Glutamatergic neuron (in vitro differentiated cells): ENCODE results near the gene GIMAP7. TPM values are rescaled to one million over a fixed set of nuclear protein-coding genes. Genes with fewer than 3 reads are reported as not detected.

Experiments used
- DNase-seq: peaks from one replicate; pipeline ENCODE4 v3.0.0; 2022
- H3K27ac Mint-ChIP-seq: one replicate; pipeline ENCODE4 v1.8.0; 2020; ENCODE audit warnings: mild to moderate bottlenecking, mixed read lengths, inconsistent platforms; ENCODE audit not compliant: unreplicated experiment
- H3K27me3 Mint-ChIP-seq: one replicate; pipeline ENCODE4 v1.8.0; 2020; ENCODE audit warnings: mild to moderate bottlenecking, moderate library complexity, mixed read lengths, inconsistent platforms; ENCODE audit not compliant: unreplicated experiment
- H3K36me3 Mint-ChIP-seq: one replicate; pipeline ENCODE4 v1.8.0; 2020; ENCODE audit warnings: mild to moderate bottlenecking, mixed read lengths, inconsistent platforms; ENCODE audit not compliant: unreplicated experiment
- H3K4me1 Mint-ChIP-seq: one replicate; pipeline ENCODE4 v1.8.0; 2020; ENCODE audit warnings: mild to moderate bottlenecking, low read depth, mixed read lengths, inconsistent platforms; ENCODE audit not compliant: unreplicated experiment
- H3K4me3 Mint-ChIP-seq: one replicate; pipeline ENCODE4 v1.8.0; 2020; ENCODE audit warnings: mild to moderate bottlenecking, mixed read lengths, inconsistent platforms; ENCODE audit not compliant: unreplicated experiment
- H3K9me3 Mint-ChIP-seq: one replicate; pipeline ENCODE4 v1.8.0; 2020; ENCODE audit warnings: mild to moderate bottlenecking, moderate library complexity, mixed read lengths, inconsistent platforms; ENCODE audit not compliant: unreplicated experiment
- total RNA-seq: library from RNA; stranded (reverse); fragmentation: NEBNext Ultra II Directional; extraction: Animal tissue kit (Norgen Biotek cat#: 25700); gene quantifications from one replicate; pipeline ENCODE4 v1.2.1, GENCODE V29; 2021; ENCODE audit not compliant: unreplicated experiment
- TF ChIP-seq, protein P1 (sequence below): fragments of 200-600 bp; sonication (generic); IDR thresholded peaks from one replicate; pipeline ENCODE4 v1.5.0; 2021; ENCODE audit not compliant: partially characterized antibody, unreplicated experiment

Gene GIMAP7
- total RNA-seq, 1 donor from 2014 or later: not detected

DNA sequence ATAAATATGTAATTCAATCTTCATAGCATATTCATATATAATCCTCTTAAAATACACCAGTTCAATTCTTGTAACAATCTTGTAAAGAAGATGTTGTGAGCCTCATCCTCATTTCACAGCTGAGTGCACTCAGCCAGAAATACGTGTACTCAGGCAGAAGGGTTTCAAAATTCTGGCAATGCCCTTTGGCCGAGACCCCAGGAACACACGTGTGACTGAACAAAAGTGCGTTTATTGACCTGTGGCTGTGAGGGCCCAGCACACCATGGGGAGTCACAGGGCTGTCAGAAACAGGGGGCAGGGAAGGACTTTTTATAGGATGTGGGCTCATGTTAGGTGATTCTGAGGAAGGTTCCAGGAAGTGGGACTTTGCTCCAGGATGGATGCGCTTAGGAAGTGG, 42.8 kb upstream of the GIMAP7 start:
- TF ChIP-seq, protein P1, sequence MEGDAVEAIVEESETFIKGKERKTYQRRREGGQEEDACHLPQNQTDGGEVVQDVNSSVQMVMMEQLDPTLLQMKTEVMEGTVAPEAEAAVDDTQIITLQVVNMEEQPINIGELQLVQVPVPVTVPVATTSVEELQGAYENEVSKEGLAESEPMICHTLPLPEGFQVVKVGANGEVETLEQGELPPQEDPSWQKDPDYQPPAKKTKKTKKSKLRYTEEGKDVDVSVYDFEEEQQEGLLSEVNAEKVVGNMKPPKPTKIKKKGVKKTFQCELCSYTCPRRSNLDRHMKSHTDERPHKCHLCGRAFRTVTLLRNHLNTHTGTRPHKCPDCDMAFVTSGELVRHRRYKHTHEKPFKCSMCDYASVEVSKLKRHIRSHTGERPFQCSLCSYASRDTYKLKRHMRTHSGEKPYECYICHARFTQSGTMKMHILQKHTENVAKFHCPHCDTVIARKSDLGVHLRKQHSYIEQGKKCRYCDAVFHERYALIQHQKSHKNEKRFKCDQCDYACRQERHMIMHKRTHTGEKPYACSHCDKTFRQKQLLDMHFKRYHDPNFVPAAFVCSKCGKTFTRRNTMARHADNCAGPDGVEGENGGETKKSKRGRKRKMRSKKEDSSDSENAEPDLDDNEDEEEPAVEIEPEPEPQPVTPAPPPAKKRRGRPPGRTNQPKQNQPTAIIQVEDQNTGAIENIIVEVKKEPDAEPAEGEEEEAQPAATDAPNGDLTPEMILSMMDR: no peak
- DNase-seq: no peak
- H3K4me1 Mint-ChIP-seq: no peaks in the 10 kb centered on the region
- no peak overlapping the region for H3K27ac Mint-ChIP-seq
- H3K4me3 Mint-ChIP-seq: no peak overlapping the region
- H3K36me3 Mint-ChIP-seq: no peaks in the 10 kb centered on the region
- H3K27me3 Mint-ChIP-seq: no peaks in the 10 kb centered on the region
- no peaks in the 10 kb centered on the region for H3K9me3 Mint-ChIP-seq

DNA sequence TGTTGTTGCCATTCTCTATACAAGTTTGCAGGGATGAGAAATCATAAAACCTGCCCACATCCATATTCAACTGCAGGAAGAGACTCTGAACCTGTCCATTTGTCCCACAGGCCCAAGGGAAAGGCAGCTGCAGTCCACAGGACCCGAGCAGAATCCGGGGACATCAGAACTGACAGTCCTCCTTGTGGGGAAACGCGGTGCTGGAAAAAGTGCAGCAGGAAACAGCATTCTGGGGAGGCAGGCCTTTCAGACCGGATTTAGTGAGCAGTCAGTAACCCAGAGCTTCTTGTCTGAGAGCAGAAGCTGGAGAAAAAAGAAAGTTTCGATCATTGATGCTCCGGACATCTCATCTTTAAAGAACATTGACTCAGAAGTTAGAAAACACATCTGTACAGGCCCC, 40.8 kb upstream of the GIMAP7 start:
- no peaks in the 10 kb centered on the region for H3K36me3 Mint-ChIP-seq
- H3K9me3 Mint-ChIP-seq: no peaks in the 10 kb centered on the region
- DNase-seq: no peak
- TF ChIP-seq, protein P1: no peak
- no peak overlapping the region for H3K27ac Mint-ChIP-seq
- no peaks in the 10 kb centered on the region for H3K27me3 Mint-ChIP-seq
- H3K4me3 Mint-ChIP-seq: no peak overlapping the region
- H3K4me1 Mint-ChIP-seq: no peaks in the 10 kb centered on the region

DNA sequence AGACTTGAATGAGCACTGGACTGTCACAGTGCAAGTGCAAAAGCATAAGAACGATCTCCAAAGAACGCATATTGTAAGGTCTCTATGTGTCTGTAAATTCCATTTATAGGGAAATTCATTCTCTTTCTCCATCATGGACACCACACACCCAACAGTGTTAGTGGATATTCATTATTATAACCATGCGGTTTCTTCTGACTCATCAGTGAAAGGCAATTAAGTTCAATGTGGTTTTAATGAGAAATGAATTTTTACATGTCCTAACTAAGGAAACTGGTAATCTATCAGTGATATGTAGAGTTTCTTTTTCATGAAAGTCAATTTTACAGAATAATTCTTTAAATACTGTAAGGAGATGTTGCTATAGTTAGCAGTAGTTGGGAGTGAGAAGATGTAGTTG, 38.4 kb upstream of the GIMAP7 start:
- H3K27ac Mint-ChIP-seq: no peak overlapping the region
- no peaks in the 10 kb centered on the region for H3K27me3 Mint-ChIP-seq
- no peaks in the 10 kb centered on the region for H3K9me3 Mint-ChIP-seq
- H3K4me3 Mint-ChIP-seq: no peak overlapping the region
- no peak for DNase-seq
- TF ChIP-seq, protein P1: no peak
- H3K4me1 Mint-ChIP-seq: no peaks in the 10 kb centered on the region
- no peaks in the 10 kb centered on the region for H3K36me3 Mint-ChIP-seq

DNA sequence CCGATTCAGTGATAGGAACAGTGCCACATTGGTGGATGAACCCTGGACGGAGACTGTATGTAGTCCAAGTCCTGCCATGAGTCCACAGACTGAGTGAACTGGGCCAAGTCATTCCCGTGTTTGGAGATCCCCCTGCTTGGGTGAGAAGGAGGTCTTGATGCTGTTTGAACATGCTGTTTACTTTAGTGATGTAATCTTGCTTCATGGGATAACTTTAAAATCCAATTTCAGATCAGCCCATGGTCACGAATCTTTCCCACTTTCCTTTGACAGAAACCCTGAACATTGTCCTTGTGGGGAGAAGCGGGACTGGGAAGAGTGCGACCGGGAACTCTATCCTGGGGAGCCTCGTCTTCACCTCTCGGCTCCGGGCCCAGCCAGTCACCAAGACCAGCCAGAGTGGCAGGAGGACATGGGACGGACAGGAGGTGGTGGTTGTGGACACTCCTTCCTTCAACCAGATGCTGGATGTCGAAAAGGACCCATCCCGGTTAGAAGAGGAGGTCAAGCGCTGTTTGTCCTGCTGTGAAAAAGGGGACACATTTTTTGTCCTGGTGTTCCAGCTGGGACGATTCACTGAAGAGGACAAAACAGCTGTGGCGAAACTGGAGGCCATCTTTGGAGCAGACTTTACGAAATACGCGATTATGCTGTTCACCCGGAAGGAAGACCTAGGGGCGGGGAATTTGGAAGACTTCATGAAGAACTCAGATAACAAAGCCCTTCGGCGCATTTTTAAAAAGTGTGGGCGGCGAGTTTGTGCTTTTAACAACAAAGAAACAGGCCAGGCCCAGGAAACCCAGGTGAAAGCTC, 37.6 kb upstream of the GIMAP7 start:
- no peak overlapping the region for H3K27ac Mint-ChIP-seq
- DNase-seq: no peak
- H3K4me1 Mint-ChIP-seq: no peaks in the 10 kb centered on the region
- H3K36me3 Mint-ChIP-seq: no peaks in the 10 kb centered on the region
- no peaks in the 10 kb centered on the region for H3K9me3 Mint-ChIP-seq
- no peak overlapping the region for H3K4me3 Mint-ChIP-seq
- H3K27me3 Mint-ChIP-seq: no peaks in the 10 kb centered on the region
- TF ChIP-seq, protein P1: no peak

DNA sequence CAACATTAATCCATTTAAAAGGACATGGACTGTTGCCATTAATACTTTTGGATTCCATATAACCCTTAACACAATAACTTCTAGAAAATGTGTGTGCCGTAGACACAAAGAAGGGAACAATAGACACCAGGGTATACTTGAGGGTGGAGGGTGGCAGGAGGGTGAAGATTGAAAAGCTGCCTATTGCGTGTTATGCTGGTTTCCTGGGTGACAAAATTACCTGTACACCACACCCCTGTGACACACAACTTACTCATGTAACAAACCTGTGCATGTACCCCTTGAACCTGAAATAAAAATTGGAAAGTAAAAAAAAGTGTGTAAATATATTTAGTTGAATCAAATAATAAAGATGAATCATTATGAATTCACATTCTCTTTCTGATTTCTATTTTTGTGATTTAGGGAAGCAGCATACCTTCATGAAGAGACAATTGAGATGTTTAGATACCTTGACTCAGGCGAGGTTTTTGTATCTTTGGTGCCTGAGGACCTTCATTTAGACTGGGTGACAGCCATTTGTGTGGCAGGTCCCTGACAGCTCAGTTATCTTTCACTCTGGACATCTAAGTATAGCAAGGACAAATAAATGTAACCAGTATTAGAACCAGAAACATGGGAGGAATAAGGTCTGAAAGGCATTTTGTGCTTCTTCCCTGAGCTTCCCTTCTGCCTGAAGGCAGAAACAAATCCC, 35.5 kb upstream of the GIMAP7 start:
- Mint-ChIP-seq H3K36me3 (no peaks in the 10 kb centered on the region), H3K4me1 (no peaks in the 10 kb centered on the region), H3K27ac (no peak overlapping the region), H3K4me3 (no peak overlapping the region), H3K27me3 (no peaks in the 10 kb centered on the region), H3K9me3 (no peaks in the 10 kb centered on the region)
- no peak for DNase-seq
- TF ChIP-seq, protein P1: no peak
